Ishikawa (cell line): ENCODE data around the gene PLBD2.

Experiments
- CEBPB ChIP-seq: IDR thresholded peaks from 2 replicates; pipeline ENCODE4 v1.6.1; 2012
- CREB1 ChIP-seq: IDR thresholded peaks from 2 replicates; pipeline ENCODE4 v1.6.1; 2012; ENCODE audit warnings: low read depth
- EGR1 ChIP-seq: IDR thresholded peaks from 2 replicates; pipeline ENCODE4 v1.6.1; 2012
- EP300 ChIP-seq: IDR thresholded peaks from 2 replicates; pipeline ENCODE4 v1.6.1; 2012; ENCODE audit warnings: borderline replicate concordance
- FOXM1 ChIP-seq: IDR thresholded peaks from 2 replicates; pipeline ENCODE4 v1.6.1; 2012; ENCODE audit warnings: low read depth, borderline replicate concordance
- NFIC ChIP-seq: IDR thresholded peaks from 2 replicates; pipeline ENCODE4 v1.6.1; 2012
- RAD21 ChIP-seq: IDR thresholded peaks from 2 replicates; pipeline ENCODE4 v1.6.1; 2012; ENCODE audit warnings: low read depth
- TAF1 ChIP-seq: IDR thresholded peaks from 2 replicates; pipeline ENCODE4 v1.6.1; 2012; ENCODE audit warnings: low read depth, mild to moderate bottlenecking
- TCF12 ChIP-seq: IDR thresholded peaks from 2 replicates; pipeline ENCODE4 v1.6.1; 2012; ENCODE audit warnings: low read depth
- TEAD4 ChIP-seq: IDR thresholded peaks from 2 replicates; pipeline ENCODE4 v1.6.1; 2012
- YY1 ChIP-seq: IDR thresholded peaks from 2 replicates; pipeline ENCODE4 v1.6.1; 2012; ENCODE audit warnings: low read depth
- ZBTB7A ChIP-seq: IDR thresholded peaks from 2 replicates; pipeline ENCODE4 v1.6.1; 2012; ENCODE audit warnings: low read depth
- TF ChIP-seq, protein P1 (sequence below): IDR thresholded peaks from 2 replicates; pipeline ENCODE4 v1.6.1; 2012
- TF ChIP-seq, protein P2 (sequence below): IDR thresholded peaks from 2 replicates; pipeline ENCODE4 v1.6.1; 2012; ENCODE audit warnings: low read depth, mild to moderate bottlenecking
- TF ChIP-seq, protein P3 (sequence below): IDR thresholded peaks from 2 replicates; pipeline ENCODE4 v1.6.1; 2012

Gene PLBD2

DNA sequence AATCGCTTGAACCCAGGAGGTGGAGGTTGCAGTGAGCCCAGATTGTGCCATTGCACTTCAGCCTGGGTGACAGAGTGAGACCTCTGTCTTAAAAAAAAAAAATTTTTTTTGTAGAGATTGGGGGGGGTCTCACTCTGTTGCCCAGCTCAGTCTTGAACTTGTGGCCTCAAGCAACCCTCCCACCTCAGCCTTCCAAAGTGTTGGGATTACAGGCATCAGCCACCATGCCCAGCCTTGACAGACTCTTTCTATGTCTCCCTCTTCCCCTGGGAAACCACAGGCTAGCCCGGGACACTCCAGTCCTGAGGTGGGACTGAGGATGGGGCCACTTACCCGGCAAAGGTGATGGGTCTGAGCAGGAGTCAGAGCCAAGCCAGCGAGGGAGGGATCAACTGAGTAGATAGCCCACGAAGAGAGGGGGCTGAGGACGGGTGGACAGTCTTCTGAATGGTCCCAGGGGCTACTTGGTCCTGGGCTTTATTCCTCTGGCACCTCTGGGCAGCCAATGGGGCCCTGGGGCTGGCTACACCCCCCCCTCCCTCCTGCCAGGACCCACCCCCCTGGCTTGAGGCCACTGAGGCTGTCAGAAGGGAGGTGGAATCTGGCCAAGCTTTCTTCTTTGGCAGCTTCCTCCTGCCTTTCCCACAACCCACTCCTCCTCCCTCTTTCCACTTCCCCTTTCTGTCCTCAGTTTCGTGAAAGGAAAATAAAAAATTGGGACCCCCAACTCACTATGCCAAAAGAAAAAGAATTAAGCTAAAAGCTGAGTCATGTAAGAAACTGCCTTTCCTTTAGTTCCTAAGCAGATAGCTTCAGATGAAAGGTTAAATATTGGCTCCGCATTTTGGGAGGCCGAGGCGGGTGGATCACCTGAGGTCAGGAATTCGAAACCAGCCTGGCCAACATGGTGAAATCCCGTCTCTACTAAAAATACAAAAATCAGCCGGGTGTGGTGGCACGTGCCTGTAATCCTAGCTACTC, 45.3 kb downstream of the PLBD2 start, which contains the start of gene SDS:
Gene SDS, minus strand, starts transcription at position 453 of the 981 bp plus-strand sequence. CDS start 4,179 bp downstream, outside the sequence.
- no peak for TF ChIP-seq FOXM1
- peak; percentile 65 for TF ChIP-seq NFIC
- TF ChIP-seq, protein P1, sequence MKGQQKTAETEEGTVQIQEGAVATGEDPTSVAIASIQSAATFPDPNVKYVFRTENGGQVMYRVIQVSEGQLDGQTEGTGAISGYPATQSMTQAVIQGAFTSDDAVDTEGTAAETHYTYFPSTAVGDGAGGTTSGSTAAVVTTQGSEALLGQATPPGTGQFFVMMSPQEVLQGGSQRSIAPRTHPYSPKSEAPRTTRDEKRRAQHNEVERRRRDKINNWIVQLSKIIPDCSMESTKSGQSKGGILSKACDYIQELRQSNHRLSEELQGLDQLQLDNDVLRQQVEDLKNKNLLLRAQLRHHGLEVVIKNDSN, result 0 out of 2 replicates have a peak, but pooled peaks have one; percentile 5

DNA sequence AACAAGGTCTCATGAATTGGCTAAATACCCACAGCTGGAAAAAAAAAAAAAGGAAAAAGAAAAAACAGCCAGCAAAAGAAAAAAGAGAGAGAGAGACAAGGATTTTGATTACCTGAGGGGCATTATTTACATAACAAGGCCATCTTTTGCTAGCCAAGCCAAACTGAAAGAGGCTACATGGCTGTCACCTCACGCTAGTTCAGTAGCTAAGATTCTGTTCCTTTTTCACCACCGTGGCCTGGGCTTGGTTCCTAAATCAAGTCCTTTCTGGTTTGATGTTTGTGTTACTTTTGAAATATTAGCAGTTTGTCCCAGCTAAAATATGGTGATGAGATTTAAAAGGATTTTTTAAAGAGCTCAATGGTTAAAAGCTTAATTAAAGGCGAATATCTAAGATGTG, 47.3 kb downstream of the PLBD2 start:
- no peak for TF ChIP-seq YY1

DNA sequence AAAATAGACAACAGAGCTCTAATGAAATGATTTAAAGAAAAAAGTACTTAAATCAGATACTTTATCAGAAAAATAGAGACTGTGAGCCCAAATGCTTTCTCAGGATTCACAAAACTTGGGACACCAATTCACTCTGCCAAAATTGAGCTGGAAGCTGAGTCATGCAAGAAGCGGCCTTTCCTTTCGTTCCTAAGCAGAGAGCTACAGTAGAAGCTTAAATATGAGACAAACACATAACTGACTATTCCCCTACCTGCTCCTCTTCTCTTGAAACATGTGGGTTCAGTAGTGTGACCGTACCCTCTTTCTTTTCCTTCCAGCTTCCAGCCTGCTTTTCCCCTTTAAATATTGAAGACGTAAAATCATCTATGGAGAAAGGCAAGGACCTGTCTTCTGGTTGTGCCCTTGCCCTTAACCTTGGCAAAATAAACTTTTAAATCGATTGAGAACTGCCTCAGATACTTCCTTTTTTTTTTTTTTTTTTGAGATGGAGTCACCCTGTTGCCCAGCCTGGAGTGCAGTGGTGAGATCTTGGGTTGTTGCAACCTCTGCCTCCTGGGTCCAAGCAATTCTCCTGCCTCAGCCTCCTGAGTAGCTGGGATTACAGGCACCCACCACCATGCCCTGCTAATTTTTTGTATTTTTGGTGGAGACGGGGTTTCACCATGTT, 49.7 kb downstream of the PLBD2 start:
- TF ChIP-seq TAF1, result no peak
- TF ChIP-seq, protein P1, result no peak
- no peak for TF ChIP-seq TCF12
- TF ChIP-seq ZBTB7A, result no peak
- no peak for TF ChIP-seq EGR1
- TF ChIP-seq RAD21, result no peak
- no peak for TF ChIP-seq FOXM1
- TF ChIP-seq, protein P2, sequence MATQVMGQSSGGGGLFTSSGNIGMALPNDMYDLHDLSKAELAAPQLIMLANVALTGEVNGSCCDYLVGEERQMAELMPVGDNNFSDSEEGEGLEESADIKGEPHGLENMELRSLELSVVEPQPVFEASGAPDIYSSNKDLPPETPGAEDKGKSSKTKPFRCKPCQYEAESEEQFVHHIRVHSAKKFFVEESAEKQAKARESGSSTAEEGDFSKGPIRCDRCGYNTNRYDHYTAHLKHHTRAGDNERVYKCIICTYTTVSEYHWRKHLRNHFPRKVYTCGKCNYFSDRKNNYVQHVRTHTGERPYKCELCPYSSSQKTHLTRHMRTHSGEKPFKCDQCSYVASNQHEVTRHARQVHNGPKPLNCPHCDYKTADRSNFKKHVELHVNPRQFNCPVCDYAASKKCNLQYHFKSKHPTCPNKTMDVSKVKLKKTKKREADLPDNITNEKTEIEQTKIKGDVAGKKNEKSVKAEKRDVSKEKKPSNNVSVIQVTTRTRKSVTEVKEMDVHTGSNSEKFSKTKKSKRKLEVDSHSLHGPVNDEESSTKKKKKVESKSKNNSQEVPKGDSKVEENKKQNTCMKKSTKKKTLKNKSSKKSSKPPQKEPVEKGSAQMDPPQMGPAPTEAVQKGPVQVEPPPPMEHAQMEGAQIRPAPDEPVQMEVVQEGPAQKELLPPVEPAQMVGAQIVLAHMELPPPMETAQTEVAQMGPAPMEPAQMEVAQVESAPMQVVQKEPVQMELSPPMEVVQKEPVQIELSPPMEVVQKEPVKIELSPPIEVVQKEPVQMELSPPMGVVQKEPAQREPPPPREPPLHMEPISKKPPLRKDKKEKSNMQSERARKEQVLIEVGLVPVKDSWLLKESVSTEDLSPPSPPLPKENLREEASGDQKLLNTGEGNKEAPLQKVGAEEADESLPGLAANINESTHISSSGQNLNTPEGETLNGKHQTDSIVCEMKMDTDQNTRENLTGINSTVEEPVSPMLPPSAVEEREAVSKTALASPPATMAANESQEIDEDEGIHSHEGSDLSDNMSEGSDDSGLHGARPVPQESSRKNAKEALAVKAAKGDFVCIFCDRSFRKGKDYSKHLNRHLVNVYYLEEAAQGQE, result no peak
- TF ChIP-seq EP300, result no peak
- TF ChIP-seq CREB1, result no peak
- TF ChIP-seq, protein P3, sequence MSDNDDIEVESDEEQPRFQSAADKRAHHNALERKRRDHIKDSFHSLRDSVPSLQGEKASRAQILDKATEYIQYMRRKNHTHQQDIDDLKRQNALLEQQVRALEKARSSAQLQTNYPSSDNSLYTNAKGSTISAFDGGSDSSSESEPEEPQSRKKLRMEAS, result no peak
- no peak for TF ChIP-seq TEAD4
- TF ChIP-seq CEBPB, result no peak
- TF ChIP-seq YY1, result no peak

DNA sequence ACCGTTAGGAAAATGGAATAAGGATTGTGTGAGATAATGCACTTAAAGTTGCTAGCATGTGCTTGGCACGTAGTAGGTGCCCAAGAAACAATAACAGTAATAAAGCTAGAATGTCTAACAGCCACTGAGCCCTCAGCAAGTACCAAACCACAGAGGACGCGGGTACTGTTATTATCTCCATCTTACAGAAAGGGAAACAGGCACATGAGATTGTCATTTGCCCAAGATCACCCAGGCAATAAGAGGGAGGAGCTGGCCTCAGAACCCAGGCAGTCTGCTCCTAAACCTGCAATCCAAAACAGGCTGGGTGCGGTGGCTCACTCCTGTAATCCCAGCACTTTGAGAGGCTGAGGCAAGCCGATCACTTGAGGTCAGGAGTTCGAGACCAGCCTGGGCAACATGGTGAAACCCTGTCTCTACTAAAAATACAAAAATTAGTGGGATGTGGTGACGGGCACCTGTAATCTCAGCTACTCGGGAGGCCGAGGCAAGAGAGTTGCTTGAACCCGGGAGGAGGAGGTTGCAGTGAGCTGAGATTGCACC, 50.4 kb downstream of the PLBD2 start:
- TF ChIP-seq, protein P2, result no peak
- TF ChIP-seq RAD21, result no peak
- TF ChIP-seq EP300, result no peak
- no peak for TF ChIP-seq TCF12
- TF ChIP-seq FOXM1, result no peak
- TF ChIP-seq EGR1, result no peak
- TF ChIP-seq CREB1, result no peak
- TF ChIP-seq, protein P3, result no peak
- TF ChIP-seq, protein P1, result no peak
- TF ChIP-seq NFIC, result no peak
- TF ChIP-seq CEBPB, result no peak
- no peak for TF ChIP-seq TEAD4
- TF ChIP-seq YY1, result no peak
- no peak for TF ChIP-seq TAF1
- no peak for TF ChIP-seq ZBTB7A
